GM19043 (cell line): ENCODE data around the gene ZNF860.
"Not testable (repeated sequence)": the region's sequence is repeated elsewhere in the genome, so short reads cannot be mapped to it uniquely, and the experiment has no call there.

Source experiments
- ATAC-seq: cut with Tn5 transposase; IDR thresholded peaks from one replicate; pipeline ENCODE4 v1.9.1; 2021; ENCODE audit warnings: low read depth; ENCODE audit not compliant: unreplicated experiment

The ZNF860 gene

DNA sequence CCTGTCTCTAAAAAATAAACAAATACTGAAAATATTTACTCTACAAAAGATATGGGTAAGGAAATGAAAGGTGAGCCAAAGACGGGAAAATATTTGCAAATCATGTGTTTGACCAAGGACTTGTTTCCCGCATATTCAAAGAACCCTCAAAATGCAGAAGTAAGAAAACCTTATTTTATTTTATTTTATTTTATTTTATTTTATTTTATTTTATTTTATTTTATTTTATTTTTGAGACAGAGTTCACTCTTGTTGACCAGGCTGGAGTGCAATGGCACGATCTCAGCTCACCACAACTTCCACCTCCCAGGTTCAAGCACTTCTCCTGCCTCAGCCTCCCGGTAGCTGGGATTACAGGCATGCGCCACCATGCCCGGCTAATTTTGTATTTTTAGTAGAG, 11.4 kb downstream of the ZNF860 start:
- not testable (repeated sequence) for ATAC-seq

DNA sequence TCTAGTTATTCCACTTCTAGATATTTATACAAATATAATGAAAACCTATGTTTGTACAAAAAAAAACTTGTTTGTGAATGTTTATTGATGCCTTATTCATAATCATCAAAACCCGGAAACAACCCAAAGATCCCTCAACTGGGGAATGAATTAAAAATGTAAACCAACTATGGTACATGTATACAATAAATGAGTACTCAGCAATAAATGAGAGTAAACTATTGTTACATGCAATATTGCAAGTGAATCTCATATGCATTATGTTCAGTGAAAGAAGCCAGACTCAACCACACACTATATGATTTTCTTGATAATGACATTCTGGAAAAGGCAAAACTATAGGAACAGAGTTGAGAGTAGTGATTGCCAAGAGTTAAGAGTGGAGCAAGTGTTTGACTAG, 12.3 kb downstream of the ZNF860 start:
- no peak for ATAC-seq

DNA sequence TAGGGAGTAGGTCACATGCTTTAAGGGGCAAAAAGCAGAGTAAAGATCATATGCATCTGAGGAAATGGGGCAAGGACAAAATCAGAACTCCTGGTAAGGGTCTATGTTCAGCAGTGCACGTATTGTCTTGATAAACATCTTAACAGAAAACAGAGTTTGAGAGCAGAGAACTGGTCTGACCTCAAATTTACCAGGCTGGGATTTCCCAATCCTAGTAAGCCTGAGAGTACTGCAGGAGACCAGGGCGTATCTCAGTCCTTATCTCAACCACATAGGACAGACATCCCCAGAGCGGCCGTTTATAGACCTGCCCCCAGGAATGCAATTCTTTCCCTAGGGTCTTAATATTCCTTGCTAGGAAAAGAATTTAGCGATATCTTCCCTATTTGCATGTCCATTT, 13.5 kb downstream of the ZNF860 start:
- ATAC-seq = not testable (repeated sequence)

DNA sequence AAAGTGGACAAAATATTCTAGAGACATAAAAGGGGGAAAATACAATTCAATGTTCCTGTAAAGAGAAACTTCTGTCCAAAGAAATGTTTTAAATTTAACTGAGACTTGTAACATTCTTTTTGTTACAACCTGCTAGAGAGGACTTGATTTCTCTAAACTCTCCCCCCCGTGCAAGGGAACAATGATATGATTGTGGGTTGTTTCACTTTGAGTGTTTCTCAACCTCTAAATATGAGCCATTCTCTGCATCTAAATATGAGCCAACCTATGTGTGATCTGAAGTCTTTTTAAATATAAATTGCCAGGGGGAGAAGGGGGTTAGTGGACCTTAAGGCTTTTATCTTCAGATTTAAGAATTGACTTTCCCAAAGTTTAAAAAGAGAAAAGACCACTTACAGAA, 14.6 kb downstream of the ZNF860 start:
- ATAC-seq = no peak

DNA sequence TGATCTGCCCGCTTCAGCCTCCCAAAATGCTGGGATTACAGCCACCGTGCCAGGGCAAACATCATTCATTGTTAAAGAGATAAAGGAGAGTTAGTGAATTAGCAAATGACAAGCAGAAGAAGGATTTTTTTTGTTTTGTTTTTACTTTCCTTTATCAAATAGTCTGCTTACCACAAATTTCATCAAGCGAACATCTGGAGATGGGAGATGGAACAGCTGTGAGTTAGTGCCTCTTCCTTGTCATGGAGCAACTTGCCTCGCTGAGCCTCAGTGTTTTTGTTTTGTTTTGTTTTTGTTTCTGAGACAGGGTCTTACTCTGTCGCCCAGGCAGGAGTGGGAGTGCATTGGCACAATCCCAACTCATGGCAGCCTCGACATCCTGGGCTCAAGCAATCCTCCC, 15.9 kb downstream of the ZNF860 start:
- no peak for ATAC-seq

DNA sequence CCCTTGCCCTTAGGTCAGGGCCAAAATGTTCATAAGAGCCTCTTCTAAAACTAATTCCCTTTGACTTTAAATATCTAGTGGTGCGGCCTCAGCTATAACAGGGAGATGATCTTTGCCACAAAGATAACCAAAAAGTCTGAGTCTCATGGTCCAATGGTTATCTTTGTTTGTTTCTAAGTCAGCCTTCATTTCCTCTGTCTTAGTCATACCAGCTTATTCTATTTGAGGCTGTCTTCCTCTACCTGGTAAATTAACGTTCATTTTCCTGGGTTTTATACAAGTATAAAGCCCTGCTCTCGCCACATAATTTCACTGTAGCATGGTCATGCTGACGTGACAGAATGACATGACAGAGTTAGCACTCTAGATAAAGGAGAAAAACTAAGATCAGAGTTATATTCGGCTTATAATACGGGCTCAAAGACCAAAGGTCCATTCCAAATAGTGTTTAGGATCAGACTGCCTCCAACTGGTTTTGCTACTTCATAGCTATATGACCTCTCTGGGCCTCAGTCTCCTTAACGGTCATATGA, 18.4 kb downstream of the ZNF860 start:
- peak; percentile 59 for ATAC-seq

DNA sequence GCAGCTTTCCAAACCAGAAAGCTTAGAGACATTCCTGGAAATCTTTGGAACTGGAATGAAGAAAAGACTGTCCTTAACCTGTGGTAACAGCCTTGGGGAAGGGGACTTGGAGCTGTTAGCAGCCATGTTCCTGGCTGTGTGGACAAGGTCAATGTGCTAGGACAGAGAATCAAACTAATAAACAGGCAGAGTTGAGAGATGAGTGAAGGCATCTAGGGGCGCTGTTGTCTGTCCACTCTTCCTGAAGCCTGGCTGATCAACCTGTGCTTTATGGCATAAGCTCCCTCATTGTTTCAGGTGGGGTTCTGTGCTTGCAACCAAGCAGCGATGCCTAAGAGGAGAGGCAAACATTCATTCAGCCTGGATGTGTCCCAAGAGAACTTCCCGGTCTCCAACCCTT, 19.3 kb downstream of the ZNF860 start:
- ATAC-seq = no peak

DNA sequence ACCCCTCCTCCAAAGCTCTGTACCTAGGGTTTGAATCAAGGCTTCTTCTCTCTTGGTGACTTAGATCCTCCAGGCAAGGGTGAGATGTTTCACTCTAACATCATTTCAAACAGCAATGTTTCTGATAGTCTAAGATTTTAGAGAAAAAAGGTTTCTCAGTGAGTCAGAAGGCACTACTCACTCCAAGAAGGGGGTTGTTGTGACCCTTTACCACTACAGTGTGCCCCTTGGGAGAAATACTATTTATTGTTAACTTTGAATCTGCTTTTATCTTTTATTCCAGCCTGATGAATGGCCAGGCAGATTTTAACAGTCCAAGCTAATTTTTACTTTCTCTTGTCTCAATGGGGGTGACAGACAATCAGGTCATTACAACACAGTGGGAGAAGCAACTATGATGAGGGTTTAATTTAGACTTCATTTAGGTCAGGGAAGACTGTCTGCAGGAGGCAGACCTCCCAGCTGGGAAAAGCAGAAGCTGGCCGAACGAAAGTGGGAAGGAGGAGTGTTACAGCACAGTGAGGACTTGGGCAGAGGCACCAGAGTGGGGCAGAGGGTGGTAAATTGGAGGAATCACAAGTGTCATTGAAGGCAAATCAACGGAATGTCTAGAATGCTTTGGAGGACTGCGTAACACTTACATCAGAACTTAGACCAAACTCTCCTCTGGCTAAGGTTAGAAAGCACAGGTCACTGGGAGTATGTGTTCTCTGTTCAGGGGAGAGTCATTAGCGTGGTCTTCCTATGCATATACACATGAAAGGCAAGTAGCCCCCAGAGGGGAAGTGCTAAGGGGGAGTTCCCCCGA, 21.2 kb downstream of the ZNF860 start:
- no peak for ATAC-seq

DNA sequence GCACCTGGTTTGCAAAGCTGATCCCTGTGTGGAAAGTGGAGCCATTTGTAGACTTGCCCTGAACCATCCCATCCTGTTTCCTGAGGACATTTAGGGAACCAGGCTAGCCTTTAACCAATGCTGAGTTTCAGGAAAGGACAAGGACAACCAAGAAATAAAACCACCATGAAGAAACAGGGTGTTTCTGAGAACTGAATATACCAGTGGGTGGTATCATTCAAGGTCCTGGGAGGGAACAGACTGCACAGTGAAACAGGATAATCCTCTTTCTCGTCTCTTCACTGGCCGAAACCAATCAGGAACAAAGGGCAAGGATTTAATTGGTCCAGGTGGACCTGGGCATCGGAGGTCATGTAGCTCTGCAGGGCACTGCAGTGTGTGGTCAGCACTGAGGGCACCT, 21.8 kb downstream of the ZNF860 start:
- no peak for ATAC-seq

DNA sequence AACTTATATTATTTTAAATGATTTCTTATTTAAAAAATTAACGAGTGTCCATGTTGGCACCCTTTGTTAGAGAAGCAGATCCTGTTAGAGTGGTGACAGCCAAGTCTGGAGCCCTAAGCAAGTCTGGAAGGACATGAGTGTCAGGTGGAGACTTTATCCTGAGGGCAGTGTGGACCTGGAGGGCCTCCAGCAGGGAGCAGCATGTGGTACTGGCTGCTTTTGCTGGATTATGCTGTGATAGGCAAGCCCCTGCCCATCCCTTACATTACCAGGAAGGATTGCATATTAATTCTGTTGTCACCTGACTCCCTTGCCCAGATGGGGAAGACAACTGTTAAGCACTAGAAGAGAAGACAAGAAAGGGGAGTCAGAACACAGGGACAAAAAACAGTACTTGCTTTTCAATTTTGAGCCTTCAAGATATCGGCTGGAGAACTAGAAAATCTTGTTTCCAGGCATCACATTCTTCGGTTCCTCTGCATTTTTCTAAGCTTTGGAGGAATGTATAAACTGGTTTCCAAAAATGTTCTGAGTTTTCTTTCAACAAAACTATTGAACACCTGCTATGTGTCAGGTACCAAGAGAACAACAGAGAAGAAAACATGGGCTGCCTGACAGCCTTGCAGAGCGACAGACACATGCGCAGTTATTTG, 22.7 kb downstream of the ZNF860 start:
- ATAC-seq = no peak

DNA sequence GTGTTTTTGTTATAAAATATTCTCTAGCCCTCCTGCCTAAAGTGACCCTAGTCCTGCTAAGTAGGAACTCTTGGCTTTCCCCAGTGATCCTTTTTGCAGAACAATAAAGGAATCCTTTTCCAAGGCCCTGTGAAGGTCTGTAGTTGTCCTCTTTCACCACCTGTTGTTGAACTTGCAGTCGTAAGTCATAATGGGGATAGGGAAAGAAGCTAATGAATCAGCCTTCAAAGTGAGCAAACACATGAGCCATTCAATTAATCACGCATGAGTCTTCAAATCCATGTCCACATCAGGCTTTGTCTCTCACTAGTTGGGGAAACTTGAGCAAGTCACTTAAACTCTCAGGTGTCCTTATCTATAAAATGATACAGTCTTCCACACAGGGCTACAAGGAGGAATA, 27.6 kb downstream of the ZNF860 start:
- no peak for ATAC-seq

DNA sequence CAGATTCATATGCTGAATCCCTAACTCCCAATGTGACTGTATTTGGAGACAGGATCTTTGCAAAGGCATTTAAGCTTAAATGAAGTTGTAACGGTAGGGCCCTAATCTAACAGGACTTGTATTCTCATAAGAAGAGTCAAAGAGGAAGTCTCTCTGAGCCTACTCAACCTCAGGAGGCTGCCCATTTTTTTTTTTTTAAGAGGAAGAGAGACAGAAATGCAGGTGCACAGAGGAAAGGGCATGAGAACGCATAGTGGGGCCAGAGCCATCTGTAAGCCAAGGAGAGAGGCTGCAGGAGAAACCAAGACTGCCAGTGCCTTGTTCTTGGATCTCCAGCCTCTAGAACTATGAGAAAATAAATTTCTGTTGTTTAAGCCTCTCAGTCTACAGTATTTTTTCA, 28.4 kb downstream of the ZNF860 start:
- no peak for ATAC-seq

DNA sequence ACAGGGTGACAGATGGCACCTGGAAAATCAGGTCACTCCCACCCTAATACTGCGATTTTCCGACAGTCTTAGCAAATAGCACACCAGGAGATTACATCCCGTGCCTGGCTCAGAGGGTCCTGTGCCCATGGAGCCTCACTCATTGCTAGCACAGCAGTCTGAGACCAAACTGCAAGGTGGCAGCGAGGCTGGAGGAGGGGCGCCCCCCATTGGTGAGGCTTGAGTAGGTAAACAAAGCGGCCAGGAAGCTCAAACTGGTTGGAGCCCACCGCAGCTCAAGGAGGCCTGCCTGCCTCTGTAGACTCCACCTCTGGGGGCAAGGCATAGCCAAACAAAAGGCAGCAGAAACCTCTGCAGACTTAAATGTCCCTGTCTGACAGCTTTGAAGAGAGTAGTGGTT, 29.1 kb downstream of the ZNF860 start:
- not testable (repeated sequence) for ATAC-seq

DNA sequence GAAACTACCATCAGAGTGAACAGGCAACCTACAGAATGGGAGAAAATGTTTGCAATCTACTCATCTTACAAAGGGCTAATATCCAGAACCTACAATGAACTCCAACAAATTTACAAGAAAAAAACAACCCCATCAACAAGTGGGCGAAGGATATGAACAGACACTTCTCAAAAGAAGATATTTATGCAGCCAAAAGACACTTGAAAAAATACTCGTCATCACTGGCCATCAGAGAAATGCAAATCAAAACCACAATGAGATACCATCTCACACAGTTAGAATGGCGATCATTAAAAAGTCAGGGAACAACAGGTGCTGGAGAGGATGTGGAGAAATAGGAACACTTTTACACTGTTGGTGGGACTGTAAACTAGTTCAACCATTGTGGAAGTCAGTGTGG, 34.1 kb downstream of the ZNF860 start:
- not testable (repeated sequence) for ATAC-seq

DNA sequence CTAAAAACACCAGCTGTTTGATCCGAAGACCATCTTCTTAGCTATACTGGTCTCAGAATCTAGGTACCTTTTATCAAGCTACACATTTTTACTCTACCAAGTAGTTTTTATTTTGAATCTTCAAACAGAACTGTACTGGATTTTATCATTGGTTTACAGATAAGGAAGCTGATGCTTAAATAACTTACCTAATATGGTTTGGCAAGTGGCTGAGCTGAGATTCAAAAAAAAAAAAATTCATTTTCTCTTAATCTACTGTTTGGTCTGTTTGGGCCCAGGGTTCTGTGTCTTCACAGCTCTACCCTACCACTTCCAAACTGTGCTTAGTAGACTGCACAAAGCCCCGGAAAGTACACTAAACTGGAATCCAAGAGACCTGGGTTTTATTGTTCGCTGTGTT, 35.7 kb downstream of the ZNF860 start:
- ATAC-seq = no peak

DNA sequence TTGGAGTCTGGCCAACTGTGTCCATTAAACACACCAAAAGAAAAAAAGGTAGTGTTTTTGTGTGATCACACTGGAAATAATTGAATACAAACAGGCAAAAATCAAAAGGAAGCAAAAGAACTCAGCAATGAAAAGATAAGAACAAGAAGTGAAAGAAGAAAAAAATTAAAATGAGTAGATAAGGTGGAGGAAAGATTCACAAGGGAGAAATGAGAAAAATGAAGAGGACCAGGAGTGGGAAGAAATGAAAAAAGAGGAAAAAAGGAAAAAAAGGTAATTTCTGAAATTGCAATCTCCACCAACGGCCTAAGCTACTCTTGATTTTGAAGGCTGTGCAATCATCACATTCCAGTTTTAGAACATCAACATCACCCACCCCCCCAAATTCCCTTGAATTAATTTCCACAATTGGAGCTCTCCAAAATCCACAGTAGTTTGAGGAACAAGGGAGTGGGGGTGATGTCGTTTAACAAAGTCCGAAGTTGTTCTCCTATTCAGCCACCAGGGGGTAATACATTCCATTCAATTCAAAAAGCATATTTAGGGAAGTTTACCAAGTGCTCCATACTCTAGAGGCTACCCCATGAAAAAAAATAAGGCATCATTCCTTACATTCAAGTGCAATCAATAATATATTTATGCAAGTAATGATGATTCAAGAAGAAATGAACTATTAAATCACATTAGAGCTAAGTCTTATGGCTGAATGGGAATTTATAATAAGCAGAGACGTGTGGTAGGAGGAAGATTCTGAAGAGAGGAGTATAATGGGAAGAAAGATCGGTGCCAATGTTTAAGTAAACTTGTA, 37.4 kb downstream of the ZNF860 start:
- peak; percentile 53 for ATAC-seq

DNA sequence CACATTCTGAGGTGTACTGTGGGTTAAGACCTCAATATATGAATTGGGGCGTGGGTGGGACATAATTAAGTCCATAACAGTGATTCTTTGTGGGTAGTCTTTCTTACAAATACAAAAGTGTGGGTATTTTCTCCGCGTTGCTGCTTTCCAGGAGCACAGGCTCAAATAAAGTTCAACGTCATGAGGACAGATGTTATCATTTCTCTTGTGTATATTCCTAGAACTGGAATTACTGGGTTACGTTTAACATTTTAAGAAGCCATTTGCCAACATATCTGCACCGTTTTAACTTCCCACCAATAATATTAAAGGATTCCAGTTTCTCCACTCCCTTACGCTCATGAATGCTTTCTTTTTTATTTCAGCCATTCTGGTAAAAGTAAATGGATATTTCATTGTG, 39.6 kb downstream of the ZNF860 start:
- ATAC-seq = no peak

DNA sequence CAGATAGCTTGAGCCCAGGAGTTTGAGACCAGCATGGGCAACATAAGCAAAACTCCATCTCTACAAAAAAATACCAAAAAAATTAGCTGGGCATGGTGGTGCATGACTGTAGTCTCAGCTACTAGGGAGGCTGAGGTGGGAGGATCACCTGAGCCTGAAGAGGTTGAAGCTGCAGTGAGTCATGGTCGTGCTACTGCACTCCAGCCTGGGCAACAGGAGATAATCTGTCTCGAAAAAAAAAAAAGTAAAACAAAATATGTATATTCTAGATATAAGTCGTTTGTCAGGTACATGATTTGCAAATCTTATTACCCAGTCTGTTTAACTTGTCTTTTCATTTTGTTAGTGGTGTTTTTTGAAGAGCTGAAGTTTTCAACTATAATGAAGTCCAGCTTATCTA, 40.2 kb downstream of the ZNF860 start:
- ATAC-seq = no peak

DNA sequence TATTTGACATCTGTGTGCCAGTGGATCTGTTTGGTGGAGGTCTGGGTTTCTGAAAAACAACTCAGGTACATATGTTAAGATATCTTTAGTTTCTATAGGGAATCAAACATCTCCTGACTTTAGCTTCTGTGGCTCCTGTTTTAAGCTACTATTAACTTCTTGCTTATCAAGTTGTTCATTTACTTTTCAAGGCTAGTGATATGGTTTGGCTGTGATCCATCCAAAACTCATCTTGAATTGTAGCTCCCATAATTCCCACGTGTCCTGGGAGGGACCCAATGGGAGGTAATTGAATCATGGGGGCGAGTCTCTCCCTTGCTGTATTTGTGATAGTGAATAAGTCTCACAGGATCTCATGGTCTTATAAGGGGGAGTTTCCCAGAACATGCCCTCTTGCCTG, 41.4 kb downstream of the ZNF860 start:
- no peak for ATAC-seq

DNA sequence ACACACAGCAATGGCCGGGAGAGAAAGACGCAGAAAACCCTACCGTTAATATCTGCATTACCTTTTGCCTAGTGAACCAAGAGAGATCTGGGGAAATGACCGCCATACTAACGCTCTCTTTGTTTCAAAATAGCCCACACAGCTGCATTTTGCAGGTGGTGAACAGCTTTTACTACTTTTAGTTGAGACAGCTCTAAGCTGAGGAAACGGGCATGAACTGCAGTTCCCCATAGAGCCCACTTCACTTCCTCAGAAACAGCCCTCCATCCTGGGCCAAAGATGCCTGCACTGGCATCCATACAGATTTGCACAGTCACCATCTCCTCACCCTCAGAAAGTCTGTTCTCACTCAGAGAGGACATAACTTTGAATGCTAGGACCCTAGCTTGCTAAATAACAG, 45.0 kb downstream of the ZNF860 start:
- no peak for ATAC-seq

DNA sequence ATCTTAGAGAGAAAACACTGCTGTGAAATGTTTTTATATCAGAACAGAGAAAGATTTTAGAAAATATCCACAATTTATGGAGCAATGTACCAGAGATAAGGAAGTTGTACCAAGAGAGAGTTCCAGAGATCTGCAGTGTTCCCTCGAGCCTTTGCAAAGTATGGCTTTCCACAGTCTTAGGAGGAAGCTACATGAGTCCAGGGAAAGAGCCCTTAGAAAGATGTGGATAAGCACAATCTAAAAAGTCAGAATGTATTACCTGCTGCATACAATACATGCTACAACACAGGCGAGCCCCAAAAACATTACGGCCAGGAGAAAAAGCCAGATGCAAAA, 56.4 kb downstream of the ZNF860 start:
- ATAC-seq = no peak
